NCI-H748 (cell line): ENCODE measurements around the gene EXOSC10.

ENCODE experiments used
- DNase-seq: peaks from one replicate; lab custom pipeline; 2025; ENCODE audit not compliant: unreplicated experiment; lab: John Stamatoyannopoulos, UW

Gene EXOSC10

DNA sequence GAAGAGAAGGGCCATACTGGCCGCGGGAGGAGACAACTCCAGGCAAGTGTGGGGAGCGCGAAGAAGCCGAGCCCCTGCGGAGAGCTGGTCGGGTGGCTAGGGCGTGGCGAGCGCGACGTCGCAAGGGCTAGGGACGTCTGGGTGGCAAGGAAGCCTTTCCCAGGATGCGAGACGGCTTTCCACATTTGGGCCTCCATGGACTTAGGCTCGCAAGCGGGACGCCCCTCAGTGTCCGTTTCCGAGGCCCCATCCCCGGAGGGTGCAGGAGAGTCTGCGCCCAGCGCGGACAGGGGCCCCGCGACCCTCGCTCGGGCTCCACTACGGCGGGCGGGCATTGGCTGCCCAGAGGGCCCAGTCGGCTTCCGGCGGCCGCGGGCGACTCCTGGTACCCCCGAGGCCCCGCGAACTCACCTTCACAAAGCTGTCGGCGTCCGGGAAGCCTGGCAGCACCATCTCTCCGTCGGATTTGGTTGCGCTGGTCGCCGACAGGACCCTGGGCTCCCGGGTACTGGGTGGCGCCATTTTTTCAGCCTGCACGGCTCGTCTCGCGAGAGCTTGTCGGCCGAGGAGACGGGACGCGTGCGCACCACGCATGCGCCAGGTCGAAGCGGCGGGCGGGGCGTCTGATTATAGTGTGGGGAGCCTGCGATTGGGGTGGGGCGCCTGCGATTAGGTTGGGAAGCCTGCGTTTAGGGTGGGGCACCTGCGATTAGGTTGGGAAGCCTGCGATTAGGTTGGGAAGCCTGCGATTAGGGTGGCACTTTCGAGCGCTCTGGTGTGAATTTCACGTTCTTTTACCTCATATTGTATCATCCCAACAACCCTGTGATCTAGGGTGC, at the start of gene EXOSC10:
Gene EXOSC10 (minus strand): TSS at position 560 of the 839 bp plus-strand sequence. CDS start 38 bp downstream, at position 522.
- peak; percentile 86 for DNase-seq

DNA sequence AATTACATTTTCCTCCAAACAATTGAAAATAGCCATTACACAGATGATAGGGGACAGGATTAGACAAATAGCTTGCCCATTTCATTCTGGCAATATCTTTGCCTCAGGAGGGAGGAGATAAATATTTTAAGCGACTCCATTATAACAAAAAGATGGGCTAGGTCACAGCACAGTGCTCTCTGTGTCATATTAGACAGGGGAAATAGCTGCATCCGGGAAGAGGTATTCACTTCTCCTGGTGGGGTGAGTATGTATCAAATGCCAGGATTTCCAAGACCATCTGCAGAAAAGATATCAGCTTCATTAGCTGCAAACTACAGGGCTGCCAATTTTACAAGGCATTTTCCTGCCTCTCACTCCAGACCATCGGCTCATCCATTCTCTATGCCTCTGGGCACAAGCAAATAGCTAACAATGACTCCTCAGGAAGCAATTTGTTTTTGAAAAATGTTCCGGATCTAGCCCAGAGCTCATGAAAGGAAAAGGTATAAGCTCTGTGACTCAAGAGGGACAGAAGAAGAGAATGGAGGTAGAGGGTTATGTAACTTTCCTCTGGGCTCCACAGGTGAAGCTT, 47.6 kb upstream of the EXOSC10 start:
- no peak for DNase-seq

DNA sequence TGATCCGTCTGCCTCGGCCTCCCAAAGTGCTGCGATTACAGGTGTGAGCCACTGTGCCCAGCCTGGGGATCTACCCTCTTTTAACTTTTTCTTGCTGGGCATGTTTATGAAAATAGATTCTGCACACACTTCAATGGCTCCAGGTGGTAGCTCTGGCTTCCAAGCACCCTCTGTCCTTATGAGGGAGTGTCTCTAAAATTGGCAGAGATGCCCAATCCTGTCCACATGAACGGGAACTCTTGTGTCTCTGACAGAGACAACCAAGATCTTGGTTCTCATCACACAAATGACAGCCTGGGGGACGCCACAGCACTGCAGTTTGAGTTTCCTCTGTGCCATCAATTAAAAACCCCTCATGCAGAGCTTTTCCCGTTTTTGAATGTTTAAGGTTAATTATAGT, 46.1 kb upstream of the EXOSC10 start:
- DNase-seq, result no peak

DNA sequence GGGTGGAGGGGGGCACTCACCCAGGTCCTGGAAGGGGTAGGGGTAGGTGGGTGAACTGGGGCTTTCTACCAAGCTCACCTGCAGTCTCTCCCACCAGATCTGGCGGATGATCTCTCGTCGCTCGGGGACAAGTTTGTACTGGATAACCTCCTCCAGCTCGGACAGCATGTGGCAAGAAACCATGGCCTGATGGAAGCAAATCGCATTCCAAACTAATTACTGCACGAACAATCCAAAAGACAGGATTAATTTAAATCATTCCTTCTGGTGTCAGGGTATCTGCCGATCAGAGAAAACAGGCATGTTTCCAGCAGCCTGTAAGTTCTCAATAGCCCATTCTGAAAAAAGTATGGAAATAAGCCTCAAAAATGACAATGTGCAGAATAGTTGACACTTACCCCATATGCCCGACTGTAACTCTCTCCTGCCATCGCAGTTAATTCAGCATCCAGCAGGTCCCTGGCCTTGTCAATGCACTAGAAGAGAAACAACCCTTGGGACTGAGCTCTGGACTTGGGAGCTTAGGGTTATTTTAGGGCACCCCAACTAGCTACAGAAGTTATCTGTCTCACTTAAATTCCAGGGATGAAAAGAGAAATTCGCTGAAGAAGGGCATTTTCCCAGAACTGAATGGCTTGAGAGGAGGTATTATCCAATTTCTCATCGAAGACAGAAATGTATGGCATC, 45.0 kb upstream of the EXOSC10 start:
- no peak for DNase-seq

DNA sequence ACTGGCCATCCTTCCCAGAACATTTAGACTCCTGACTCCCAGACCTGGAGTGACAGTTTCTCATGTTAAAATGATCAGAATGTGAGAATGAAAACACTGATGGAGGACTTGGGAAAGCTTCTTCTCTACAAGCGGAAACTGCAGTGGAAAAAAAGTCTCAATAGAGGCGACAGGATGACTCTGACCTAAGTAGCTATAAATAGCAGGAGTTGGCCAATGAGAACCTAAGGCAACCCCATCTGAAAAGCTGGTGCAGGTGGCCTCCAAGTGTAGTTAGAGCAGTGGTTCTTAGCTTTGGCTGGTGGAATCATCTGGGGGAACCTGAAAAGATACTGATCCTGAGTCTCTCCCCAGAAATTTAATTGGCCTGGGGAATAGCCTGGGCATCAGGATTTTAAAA, 44.2 kb upstream of the EXOSC10 start:
- DNase-seq, result no peak

DNA sequence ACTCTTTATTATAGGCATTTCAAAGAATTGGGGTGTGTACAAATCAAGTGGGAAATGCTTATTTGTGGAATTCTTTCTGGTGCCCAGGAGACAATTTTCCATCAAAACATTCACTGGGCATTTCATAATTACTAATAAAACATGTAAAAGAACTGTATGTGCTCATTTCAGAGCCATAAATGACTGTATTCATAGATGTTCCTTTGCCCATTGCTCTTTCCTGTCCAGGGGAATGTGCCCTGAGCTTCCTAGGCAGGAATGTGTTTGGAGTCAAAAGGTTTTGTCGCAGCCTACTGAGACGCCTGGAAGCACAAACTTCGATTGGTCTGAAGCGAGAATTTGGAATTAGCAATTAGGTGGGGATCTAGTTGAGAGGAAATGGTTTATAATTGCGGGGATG, 43.7 kb upstream of the EXOSC10 start:
- DNase-seq, result no peak

DNA sequence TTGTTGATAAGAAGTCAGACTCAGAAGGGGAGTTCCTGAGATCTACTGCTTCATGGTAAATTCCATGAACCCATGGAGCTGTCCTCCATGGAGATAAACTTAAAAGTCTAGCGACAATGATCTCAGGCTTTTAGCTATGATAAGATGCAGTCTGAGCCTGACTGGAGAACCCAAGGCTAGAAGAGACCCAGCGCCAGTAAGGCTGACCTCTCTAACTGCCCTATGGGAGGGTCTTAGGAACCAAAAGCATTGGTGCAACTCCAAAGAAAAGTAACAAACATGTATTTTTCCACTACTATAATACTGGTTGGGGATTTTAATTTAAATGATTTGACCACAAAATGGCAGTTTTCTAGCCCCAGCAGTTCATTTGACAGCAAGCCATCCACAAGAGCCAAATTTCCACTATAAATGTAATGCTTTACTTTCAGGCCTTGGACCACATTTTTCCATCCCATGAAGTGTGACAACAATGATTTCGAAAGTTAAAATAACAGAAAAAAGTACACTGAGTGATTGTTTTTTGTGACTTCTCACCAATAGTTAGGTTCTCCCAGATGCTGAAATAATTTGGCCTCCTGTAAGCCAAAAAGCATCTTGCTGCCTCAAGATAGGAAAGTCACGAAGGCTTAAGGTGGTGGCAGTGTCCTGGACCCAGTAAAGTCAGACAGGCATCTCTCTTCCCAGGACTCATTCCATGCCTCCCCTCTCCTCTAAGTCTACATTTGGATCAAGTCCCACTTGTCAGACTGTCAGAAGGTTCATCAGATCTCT, 43.1 kb upstream of the EXOSC10 start:
- DNase-seq, result no peak

DNA sequence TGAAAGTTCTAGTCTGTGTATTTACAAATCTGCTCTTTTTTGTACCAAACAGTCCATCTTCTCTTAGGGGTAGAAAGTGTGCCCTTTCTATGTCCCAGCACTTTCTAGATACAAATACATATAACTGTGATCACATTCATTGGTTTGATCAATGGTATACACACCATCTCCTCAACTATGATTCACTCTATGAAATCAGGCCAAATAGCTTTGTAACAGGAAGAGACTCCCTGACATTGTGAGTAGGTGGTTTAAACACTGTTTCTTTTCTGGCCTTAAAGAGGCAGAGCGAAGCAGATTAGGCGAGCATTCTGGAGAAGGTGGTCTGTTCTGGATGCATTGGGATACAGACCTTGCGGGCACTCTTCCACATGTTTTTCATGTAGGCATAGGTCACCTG, 39.3 kb upstream of the EXOSC10 start:
- DNase-seq, result no peak

DNA sequence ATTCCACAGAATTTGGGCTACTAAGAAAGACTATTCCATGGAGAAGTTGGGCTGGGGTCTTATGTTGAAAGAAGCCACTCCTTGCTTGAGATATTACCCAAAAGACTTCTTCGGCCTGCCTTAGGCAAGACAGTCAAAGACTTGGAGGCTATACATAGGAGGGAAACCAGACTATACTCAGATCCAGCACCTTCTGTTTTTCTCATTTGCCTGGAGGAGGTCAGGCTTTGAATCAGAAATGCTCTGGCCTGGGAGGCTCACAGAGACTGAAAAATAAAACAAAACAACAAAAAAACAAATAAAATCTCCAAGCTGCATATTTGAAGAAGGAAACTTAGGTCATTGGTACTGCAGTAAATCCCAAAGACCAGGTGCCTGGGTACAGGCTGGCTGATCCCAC, 38.4 kb upstream of the EXOSC10 start:
- DNase-seq, result no peak

DNA sequence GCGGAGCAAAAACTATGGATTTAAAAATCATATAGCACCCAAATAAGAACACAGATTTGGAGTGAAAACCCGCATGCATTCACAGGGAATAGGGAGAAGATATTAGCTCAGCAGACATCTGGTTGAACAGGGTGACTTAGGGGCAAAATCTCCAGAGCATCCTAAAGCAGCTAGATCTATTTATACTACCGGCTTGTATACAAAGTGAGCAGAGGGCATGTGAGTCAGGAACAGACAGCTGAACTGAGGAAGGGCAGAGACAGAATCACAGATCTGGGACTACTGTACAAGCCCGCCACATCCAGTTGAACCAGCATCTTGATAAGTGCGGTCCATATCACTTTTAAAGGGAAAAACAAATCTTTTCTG, 35.2 kb upstream of the EXOSC10 start:
- no peak for DNase-seq

DNA sequence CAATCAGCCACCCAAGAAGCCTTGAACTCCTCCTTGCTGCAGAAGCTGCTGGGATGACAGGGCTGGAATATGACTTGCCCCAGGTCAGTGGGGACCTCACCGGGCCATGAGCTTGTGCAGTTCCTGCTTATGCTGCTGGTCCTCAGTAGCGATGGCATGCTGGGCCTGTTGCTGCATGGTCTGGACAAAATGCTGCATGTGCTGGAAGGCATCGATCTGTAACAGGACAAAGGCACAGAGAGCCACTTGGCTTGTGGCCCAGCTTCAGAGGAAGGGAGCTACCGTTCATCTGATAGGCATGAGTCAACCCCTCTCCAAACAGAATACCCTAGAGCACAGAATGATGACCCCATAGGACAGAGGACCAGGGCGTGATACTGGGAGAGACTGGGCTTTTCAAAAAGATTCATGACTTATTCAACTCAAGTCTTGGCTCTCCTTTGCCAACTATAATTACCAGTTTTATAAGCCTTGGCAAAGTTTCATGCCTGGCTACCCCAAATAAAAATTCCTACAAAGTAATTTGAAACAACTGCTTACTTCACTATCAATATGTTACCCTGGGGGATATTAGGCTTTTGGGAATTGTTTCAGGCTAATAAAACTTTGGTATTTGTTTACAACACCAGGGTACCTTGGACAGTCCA, 34.7 kb upstream of the EXOSC10 start:
- no peak for DNase-seq

DNA sequence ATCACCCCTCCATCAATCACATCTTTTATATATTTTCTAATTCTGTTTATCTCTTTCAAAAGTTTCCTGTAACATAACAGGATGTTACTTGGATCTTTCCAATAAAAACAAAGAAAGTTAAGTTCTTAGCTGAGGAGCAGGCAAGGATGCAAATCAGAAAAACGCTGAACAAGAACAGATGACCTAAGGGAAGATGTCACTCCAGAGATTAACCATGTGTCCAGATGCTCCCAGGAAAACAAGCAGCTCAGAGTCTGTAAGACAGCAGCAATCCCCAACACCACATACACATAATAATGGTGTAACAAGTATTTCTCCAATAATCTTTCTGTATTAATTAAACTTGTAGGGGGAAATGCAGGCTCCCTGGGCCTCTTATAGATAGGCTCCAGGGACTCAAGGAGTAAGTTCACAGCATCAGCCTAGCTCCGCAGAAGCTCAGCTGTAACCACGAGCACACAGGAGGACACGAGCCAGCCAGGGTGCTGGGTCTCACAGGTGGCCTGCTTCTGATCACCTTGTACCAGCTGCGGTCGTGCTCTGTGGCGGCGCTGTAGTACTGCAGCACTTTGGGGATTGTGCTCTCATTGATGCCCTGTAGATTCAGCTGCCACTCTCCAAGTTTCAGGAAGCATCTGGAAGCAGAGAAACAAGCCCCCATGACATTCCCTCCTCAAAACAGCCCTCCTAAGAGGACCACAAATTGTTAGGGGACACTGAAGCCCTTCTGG, 33.1 kb upstream of the EXOSC10 start:
- DNase-seq, result no peak

DNA sequence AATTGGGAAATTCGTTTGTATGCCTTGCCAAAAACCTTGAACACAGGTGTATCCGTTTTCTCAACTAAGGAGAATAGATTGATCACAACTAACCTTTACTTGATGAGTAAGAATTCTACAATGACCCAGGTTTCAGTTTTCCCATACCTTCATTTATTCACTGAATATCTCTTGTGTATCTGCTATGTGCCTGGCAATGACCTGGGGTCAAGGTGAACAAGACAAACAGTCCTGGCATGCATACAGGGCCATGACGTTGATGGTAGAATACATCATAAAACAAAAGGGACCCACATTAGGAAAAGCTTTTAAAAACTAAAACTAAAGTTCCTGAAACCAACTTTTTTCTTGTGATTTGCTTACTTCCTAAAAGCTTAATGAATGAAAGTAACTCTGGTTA, 32.1 kb upstream of the EXOSC10 start:
- no peak for DNase-seq

DNA sequence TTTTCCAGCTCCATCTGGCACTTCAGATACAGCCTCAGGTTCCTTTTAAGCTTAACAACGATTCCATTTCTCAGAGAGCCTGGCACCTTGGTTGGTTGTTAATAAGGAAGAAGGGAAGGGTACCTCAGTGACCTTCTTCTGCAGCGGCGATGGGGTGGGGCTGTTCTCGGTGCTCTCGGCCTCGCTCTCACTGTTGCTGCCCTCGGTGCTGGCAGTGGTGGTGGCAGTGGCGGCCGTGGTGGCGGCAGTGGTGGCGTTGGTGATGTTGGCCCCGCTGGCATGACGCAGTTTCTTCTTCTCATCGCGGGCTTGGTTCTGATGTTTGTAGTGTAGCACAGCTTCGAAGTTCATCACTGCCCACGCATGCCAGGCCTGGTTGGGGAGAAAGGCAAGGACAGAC, 30.7 kb upstream of the EXOSC10 start:
- no peak for DNase-seq

DNA sequence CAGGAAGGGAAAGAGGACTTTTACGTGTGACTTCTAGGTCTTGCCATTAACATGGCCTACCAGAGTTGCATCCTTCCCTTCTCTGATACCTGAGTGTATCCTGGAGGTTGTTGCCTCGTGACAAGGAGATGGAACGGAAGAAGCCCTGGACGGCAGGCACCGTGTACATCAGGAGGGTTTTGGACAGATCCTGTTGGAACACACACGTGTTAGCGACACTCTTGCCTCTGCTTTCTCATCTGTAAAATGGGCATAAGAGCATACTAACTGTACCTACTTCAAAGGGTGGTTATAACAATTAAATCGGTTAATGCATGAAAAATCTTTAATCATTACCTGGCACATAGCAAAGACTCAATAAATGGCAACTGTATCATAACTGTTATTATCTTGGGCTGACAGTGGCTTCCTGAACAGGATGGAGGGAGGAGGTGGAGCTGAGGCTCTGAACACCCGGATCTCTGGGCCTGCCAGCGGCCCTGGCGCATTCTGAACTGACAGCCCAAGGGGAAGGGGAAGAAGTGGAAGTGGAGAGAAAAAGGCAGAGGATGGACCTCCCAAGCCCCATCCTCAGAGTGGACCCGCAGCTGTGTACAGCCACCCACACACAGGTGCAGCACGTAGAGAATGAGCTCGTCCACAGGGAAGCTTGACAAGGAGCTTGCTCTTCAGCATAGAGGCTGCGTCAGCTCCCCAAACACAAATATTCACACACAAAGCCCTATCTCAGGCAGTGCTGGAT, 30.2 kb upstream of the EXOSC10 start:
- DNase-seq, result no peak

DNA sequence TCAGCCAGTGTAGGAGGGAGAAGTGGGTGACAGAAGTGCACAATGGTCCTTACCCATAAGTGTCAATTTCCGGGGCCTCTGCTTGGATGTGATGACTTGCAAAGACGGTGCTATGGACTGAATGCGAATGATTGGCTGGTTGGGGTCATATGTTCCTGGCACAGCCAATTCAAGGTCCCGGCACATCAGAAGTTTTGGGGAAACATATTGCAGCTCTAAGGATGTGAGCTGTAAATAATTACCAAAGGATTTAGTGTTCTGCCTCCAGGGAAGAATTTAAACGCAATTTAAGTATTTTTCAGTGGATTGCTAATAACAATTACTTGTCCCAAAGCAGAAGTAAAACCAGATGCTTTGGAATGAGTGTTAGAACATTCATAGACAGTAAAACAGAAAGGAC, 26.9 kb upstream of the EXOSC10 start:
- no peak for DNase-seq

DNA sequence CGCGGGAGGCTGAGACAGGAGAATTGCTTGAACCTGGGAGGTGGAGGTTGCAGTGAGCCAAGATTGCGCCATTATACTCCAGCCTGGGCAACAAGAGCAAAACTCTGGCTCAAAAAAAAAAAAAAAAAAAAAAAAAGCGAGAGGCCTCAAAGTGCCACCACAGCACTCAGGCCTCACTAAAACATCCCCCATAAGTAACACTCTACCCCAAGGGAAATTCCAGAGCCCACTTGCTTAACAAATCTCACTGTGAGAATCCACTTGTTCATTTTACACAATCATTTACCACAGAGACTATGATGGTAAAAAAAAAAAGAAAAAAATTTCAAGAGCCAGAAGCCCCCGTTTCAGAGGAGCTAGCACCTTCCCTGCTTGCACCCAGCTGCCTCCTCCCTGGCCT, 26.3 kb upstream of the EXOSC10 start:
- no peak for DNase-seq

DNA sequence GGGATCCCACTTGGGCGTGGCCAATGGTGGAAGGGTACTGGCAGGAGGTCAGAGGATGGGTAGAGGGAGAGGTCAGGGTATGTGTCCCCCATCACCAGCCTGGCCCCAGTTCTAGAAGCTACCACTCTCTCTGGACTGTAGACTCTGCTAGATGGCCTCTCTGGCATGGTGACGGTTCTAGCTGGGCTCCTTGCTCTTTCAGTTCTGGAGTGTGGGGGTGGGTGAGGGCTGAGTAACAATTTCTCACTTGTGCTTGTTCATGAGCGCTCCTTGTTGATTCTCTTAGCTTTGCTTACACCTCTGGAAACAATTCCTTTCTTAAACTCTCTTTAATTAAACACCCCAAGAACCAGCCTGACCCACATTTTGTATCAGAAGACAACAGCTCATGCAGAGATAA, 25.3 kb upstream of the EXOSC10 start:
- no peak for DNase-seq

DNA sequence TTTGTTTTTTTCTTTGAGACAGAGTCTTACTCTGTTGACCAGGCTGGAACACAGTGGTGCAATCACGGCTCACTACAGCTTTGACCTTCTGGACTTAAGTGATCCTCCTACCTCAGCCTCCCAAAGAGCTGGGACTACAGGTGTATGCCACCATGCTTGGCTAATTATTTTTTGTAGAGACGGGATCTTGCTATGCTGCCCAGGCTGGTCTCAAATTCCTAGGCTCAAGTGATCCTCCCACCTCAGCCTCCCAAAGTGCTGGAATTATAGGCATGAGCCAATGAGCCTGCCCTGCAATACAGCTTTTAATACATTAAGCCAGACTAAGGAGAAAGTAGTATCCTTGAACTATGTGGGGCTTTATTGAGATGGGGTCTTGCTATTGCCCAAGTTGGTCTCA, 16.6 kb upstream of the EXOSC10 start:
- DNase-seq, result no peak

DNA sequence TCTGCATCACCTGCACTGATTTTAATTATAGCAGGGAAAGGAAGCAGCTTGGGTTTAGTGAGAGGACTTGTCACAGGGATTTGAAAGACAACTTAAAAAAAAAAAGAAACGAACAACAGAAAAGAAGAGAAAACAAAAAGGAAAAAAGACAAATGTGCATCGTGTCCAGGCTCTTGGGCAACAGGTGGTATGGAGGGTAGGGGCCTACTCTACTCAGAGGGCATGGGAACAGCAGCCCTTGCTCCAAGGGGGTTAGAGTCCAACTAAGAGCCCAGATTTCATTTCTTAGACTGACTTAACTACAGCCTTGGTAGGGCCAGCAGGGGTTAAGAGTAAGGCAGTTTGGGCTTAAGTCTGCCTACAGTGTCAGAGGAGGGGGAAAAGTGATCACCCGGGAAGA, 15.3 kb upstream of the EXOSC10 start:
- no peak for DNase-seq
